ENCODE data around the gene C16orf74.

C16orf74 gene

DNA sequence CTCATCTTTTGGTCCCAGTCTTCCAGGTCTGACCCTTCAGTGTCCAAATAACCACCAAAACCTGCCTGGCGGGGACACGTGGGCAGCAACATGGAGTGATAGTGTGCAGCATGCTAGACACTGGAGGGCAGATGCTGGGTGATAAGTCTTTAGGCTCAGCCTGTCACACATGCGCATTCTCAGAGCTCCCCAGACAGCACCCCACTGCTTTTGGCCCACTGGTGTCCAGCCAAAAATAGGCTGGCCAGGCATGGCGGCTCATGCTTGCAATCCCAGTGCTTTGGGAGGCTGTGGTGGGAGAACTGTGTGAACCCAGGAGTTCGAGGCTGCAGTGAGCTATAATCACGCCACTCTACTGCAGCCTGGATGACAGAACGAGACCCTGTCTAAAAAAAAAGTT, 74.4 kb downstream of the C16orf74 start:
- DNase-seq (ENCODE audit: extremely low read depth in 1 of 2, low read depth in 1 of 2) = no peak

GRCh38 chr16:85675251-85675874, 75.5 kb downstream of the C16orf74 start:
- no peak for DNase-seq (ENCODE audit: extremely low read depth in 1 of 2, low read depth in 1 of 2)

GRCh38 chr16:85674828-85675227, 76.1 kb downstream of the C16orf74 start:
- DNase-seq (ENCODE audit: extremely low read depth in 1 of 2, low read depth in 1 of 2) = no peak

DNA sequence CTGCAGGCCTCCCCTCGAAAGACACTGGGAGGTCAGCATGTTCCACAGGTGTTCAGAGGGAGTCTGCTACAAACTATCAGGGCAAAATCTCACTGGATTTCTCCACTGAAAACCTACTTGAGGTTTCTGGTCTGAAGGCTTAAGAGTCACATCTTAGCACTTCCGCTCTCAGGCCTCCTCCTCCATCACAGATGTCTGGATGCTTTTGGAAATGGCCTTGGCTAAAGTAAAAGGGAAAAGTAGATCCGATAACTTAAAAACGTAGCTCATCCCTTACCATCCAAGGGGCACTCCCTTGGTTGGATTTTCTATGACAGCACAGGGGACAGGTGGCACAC, 76.5 kb downstream of the C16orf74 start:
- no peak for DNase-seq (ENCODE audit: extremely low read depth in 1 of 2, low read depth in 1 of 2)

DNA sequence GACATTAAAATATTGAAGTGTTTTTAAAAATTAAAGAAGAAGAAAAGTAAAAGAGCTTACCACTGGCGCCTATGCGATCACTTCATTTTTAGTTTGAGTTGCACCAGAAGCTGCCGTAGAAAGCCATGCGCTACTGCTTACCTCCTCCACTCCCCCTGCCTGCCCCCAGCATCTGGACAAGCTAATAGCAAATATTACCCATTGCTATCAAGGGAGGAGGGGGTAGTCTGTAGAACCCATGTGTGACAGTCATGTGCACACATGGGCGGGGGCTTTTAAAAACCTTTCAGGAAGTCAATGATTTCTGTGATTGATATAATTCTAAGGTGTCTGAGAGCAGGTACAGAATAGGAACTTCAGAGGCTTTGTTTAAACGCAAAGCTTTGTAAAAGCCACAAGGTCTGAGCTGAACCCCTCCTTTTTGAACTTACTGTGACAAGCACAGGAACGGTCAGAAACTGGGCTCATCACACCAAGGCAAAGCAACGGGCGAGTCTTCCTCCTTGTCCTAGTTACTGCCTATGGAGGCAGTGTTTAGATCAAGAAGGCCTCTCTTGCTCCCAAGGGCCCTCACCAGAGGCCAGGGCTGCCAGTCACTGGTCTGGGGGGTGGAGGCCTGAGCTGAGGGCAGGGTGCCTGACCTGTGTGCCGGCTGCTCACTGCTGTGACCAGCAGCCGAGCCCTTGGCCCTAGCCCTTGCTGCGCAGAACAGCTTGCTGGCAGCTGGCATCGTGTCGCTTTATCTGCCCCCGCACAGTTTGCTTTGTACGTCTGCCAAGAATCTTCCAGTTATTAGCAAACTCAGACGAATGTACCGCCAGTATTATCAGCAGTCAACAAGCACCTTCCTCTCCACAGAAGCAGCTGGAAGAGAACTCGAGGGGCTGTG, 77.1 kb downstream of the C16orf74 start:
- DNase-seq (ENCODE audit: extremely low read depth in 1 of 2, low read depth in 1 of 2) = no peak

- DNase-seq (ENCODE audit: extremely low read depth in 1 of 2, low read depth in 1 of 2) = no peak
Measured at GRCh38 chr16:85670840-85671239, 80.1 kb downstream of the C16orf74 start.

DNA sequence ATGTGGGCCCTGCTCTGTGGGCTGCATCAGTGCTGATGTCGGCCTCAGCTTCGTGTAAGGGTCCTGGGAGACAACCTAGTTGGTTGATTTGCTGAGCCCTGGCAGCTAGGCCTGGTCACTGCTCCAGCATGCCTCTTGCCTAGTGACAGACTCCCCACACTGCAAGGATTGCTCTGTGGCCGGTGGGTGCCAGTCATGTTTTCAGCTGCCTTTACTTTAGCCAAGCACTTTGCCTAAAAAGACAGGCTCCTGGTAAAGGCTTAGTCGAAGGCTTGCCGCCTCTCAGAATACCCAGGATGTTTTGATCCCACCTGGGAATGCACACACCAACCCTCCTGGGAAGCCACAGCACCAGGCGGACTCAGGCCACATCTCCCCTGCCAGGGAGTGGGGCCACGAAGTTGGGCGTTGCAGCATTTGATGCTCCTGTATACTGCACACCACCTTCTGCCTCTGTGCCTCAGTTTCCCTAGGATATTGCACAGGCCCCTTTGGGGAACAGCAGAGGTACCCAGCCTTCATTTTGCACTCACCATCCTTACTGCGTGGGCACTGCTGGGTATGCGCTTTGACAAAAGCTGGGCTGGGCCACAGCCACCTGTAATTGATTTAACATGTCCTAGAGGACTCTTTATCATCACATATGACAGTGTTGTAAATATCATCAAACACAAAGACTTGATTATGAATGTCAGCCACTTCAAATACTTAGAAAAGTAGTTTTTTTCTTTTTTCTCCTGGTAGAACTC, 82.0 kb downstream of the C16orf74 start:
- DNase-seq (ENCODE audit: extremely low read depth in 1 of 2, low read depth in 1 of 2) = no peak

DNA sequence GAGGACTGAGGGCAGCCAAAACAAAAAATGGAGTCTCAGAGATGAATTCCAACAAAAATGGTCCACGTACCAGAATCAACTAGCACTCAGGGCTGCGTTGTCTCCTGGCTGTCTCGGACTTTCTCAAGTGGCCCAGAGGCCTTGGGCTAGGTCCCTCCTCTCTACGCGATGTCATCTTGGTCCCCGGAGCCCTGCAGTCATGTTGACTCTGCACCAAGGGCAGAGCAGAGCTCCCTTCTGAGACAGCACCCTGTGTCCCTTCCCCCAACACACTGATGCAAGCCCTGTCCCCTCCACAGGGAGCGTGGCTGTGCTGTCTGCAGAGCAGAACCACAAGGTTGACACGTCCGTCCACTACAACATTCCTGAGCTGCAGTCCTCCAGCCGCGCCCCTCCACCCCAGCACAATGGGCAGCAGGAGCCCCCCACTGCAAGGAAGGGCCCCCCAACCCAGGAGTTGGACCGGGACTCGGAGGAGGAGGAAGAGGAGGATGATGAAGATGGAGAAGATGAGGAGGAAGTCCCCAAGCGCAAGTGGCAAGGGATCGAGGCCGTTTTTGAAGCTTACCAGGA, 83.0 kb downstream of the C16orf74 start:
- no peak for DNase-seq (ENCODE audit: extremely low read depth in 1 of 2, low read depth in 1 of 2)

DNA sequence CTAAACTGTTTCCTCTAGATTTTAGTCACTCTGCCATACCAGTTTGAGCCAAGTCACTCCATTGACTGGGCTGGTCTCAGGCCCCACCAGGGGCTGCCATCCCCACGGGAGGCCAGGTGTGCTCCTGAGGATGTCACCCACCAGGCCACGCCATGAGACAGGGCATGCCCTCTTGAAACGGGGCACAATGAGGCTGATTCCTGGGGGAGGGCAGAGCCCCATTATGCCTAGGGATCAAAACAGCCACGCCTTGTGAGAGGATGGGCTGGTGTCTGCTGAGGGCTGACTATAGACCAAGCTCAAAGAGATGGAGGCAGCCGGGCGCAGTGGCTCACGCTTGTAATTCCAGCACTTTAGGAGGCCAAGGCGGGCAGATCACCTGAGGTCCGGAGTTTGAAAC, 83.6 kb downstream of the C16orf74 start:
- no peak for DNase-seq (ENCODE audit: extremely low read depth in 1 of 2, low read depth in 1 of 2)

GRCh38 chr16:85665929-85666328, 85.0 kb downstream of the C16orf74 start:
- DNase-seq (ENCODE audit: extremely low read depth in 1 of 2, low read depth in 1 of 2) = no peak

- DNase-seq (ENCODE audit: extremely low read depth in 1 of 2, low read depth in 1 of 2) = no peak
Measured at GRCh38 chr16:85665373-85665740, 85.5 kb downstream of the C16orf74 start.

DNA sequence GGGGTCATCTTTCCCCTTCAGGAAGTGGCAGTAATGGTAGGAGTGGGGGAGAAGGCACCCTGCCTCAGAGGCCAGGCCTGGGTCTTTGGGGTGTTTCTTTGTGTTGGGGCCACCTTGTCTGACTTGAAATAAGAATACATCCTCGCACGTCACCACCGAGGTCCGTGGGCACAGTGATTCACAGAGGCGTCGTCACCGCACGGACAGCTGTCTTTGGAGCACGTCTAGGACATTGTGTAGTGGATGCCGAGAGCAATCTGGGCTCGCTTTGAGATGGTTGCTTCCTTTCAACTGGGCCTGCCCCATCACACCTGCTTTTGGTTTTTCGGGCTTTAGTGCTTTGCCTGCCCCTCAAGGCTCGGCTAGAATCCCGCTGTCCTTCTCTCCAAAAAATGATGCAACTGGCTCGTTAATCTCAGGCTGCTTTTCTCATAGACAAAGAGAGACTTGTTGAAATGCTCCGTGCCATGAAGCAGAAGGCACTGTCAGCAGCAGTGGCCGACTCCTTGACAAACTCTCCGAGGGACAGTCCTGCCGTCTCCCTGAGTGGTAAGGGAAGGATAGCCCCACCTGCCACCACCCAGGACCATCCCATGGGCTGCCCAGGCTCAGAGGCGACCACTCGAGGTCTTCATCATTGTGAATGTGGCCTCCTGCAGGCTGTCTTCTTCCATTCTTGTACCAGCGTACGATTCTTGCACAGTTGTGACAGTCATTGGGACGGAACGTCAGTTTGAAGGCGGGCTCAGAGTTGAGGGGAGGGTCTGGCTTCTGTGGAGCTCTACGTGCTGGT, 86.1 kb downstream of the C16orf74 start:
- DNase-seq (ENCODE audit: extremely low read depth in 1 of 2, low read depth in 1 of 2) = no peak

DNA sequence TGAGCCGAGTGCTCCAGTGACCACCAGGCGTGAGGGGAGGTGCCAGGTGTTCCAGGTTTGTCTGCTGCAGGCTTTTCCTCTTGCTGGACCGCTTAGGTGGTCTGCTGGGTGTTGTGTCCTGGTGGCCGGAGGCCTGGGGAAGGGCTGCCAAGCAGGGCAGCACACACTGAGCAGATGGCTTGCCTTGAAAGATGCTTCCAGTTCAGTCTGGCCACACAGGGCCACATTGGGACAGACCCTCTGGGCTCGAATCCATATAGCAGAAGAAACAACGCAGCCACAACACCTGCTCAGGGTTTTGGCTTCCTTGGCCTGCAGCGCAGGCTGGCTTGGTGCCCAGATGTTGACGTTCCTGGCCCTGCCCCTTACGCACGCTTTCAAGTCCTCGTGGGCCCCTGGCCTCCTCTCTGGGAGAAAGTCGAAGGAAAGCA, 87.0 kb downstream of the C16orf74 start:
- DNase-seq (ENCODE audit: extremely low read depth in 1 of 2, low read depth in 1 of 2) = no peak

DNA sequence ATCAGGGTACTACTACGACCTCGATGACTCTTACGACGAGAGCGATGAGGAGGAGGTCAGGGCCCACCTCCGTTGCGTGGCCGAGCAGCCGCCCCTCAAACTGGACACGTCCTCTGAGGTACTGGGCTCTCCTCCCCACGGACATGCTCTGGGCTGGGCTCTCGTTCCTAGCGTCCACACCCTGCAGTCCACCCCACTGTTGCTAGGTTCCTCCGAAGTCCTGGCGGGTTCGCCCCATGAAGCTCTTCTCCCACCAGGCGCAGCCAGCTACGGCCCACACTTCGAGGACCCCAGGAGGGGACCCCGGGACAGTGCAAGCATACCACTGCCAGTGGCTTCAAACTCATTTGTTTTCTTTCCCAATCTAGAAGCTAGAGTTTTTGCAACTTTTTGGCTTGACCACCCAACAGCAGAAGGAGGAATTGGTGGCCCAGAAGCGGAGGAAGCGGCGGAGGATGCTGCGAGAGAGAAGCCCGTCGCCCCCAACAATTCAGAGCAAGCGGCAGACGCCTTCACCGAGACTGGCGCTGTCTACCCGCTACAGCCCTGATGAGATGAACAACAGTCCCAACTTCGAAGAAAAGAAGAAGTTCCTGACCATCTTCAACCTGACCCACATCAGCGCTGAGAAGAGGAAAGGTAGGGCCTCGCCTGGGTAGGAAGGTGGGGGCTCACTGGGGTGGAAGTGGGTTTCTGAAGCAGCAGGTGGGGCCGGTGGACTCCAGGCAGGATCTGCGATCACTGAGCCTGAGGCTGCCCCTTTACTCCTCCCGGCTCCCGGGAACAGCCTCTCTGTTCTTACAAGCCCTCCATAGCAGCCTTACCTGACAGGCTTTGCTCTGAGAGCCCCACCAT, 87.7 kb downstream of the C16orf74 start:
- DNase-seq (ENCODE audit: extremely low read depth in 1 of 2, low read depth in 1 of 2) = no peak

DNA sequence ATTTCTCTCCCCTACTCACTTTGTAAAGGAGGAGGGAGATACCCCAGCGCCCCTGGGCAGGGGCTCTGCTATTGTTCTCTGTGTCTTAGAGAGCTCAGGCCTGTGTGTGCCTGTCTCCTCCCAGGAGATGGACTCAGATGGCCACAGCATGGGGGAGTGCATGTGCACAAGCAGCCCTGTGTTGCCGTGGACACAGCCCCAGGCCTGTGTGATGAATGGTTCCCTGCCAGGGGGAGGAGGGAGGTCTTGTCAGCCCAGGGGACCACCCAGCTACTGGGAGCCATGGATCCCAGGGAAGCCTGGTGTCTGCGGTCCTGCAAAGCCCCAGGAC, 88.4 kb downstream of the C16orf74 start:
- no peak for DNase-seq (ENCODE audit: extremely low read depth in 1 of 2, low read depth in 1 of 2)

- no peak for DNase-seq (ENCODE audit: extremely low read depth in 1 of 2, low read depth in 1 of 2)
Measured at GRCh38 chr16:85661740-85662481, 89.0 kb downstream of the C16orf74 start.

DNA sequence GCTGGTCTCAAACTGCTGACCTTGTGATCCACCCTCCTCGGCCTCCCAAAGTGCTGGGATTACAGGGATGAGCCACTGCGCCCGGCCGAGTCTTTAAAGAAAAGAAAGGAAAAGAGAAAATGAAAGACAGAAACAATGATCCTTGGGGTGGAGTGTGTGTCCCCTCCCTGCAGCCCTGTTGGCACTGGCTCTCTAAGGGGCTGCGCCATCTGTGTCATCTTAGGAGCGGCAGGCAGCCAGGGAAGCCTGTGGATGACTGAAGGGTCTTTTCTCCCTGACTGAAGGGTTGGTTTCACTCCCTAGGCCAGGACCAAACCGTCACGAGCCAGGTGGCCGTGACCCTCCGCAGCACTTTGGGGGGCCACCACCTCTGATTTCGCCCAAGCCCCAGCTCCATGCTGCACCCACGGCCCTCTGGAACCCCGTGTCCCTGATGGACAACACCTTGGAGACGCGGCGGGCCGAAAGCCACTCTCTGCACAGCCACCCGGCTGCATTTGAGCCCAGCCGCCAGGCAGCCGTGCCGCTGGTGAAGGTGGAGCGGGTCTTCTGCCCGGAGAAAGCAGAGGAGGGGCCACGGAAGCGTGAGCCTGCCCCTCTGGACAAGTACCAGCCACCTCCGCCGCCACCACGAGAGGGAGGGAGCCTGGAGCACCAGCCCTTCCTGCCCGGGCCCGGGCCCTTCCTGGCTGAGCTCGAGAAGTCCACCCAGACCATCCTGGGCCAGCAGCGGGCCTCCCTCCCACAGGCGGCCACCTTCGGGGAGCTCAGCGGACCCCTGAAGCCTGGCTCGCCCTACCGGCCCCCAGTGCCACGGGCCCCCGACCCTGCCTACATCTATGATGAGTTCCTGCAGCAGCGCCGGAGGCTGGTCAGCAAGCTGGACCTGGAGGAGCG, 89.8 kb downstream of the C16orf74 start:
- DNase-seq (ENCODE audit: extremely low read depth in 1 of 2, low read depth in 1 of 2) = no peak

- DNase-seq (ENCODE audit: extremely low read depth in 1 of 2, low read depth in 1 of 2) = peak; percentile 14 to 40
Measured at GRCh38 chr16:85659805-85660511, 90.9 kb downstream of the C16orf74 start.
